Measurements from ENCODE around the gene GPR149.

- TF ChIP-seq CTCF (conservative IDR thresholded peaks at IDR 0.05) (no peak), ZFX (IDR thresholded peaks at IDR 0.05) (no peak)
Measured at GRCh38 chr3:154430014-154430413, at the start of gene GPR149.
